NCI-H1092 treated with DMSO at 0.1 percent for 48 hours (cell line): Measurements from ENCODE around the gene TRAPPC12.
"Not testable (repeated sequence)": the region's sequence is repeated elsewhere in the genome, so short reads cannot be mapped to it uniquely, and the experiment has no call there.

Experiments used
- DNase-seq: peaks from one replicate; lab custom pipeline; 2025; lab: John Stamatoyannopoulos, UW

The TRAPPC12 gene

DNA sequence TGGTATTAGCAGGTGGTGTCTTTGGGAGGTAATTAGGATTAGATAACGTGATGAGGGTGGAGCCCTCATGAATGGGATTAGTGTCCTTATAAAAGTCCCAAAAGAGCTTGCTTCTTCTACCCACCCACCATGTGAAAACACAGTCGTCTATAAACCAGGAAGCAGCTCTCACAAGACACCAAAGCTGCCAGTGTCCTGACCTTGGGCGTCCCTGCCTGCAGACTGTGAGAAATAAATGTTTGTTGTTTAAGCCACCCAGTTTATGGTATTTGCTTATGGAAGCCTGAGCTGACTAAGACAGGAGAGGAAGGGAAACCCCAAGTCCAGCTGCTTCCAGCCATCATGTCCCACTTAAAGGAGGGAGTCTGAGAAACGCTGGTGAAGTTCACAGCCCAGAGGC is 126.3 kb downstream of the TRAPPC12 start:
- no peak for DNase-seq

DNA sequence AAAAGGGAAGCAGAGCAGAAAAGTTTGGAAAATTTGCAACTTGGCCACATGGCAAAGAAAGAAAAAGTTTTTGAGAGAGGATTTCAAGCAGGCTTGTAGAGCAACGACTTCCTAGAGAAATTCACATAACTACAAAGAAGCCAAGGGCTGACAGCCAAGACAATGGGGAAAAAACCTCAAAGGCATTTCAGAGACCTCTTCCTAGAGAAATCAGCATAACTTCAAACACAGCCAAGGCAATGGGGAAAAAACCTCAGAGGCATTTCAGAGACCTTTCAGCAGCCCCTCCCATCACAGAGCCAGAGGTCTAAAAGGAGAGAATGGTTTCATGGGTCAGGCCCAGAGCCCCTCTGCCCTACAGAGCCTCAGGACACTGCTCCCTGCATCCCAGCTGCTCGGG is 132.6 kb downstream of the TRAPPC12 start:
- DNase-seq = no peak

DNA sequence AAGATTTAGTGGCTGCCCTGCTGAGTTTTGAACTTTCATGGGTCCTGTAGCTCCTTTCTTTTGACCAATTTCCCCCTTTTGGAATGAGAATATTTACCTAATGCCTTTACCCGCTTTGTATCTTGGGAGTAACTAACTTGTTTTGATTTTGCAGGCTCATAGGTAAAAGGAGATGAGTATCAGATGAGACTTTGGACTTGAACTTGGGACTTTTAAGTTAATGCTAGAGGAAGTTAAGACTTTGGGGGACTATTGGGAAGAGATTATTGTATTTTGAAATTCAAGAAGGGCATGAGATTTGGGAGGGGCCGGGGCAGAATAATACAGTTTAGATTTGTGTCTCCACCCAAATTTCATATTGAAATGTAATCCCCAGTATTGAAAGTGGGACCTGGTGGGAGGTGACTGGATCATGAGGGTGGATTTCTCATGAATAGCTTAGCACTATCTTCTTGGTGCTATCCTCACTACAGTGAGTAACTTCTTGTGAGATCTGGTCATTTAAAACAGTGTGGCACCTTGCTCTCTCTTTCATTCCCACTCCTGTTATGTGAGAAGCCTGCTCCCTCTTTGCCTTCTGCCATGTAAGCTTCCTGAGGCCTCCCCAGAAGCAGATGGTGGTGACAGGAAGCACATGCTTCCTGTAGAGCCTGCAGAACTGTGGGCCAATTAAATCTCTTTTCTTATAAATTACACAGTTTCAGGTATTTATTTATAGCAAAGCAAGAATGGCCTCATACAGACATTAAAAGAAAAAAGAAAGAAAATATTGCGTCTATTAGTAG is 133.7 kb downstream of the TRAPPC12 start:
- no peak for DNase-seq

DNA sequence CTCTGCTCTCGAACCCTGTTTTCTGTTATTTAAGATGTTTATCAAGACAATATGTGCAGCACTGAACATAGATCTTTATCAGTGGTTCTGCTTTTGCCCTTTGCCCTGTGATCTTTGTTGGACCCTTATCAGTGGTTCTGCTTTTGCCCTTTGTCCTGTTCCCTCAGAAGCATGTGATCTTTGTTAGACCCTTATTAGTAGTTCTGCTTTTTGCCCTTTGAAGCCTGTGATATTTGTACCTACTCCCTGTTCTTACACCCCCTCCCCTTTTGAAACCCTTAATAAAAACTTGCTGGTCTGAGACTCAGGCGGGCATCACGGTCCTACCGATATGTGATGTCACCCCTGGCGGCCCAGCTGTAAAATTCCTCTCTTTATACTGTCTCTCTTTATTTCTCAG is 135.9 kb downstream of the TRAPPC12 start:
- not testable (repeated sequence) for DNase-seq

DNA sequence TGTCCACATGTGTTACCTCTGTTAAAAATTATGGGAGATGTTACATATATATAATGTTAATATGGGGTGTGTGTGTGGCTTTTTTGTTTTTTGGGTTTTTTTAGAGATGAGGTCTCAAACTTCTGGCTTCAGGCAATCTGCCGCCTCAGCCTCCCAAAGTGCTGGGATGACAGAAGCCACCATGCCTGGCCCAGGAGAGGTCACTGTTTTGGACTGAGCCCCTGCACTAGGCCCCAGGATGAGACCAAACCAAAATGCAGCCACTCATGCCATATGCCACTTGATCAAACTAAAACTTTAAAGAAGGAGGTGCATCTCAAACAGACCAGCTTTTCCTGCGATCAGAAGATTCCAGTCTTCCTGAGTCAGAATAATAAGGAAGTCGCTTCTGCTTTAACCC is 137.3 kb downstream of the TRAPPC12 start:
- DNase-seq = no peak

DNA sequence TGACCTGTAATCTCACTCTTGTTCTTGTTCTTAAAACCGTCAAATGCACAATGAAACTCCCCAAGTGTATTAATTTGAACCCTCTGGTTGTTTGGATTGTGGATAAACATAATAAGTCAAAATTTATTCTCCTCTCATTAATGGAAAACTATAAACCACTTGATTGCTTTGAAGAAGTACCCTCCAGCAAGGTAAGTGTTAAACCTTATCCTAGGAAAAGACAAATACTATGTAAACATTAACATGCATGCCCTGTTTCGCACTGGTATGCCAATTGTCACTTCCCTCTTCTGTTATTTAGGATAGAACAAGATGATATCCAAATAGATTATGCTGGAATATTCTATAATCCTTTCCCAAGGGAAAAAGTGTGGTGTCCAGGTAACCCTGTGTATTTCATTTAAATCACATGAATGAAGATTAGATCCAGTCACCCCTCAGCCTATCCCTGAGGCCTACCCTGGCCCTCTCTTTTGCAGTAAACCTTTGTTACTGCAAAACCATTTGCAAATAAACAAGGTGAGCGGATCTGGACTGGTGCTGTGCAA is 138.5 kb downstream of the TRAPPC12 start:
- no peak for DNase-seq

DNA sequence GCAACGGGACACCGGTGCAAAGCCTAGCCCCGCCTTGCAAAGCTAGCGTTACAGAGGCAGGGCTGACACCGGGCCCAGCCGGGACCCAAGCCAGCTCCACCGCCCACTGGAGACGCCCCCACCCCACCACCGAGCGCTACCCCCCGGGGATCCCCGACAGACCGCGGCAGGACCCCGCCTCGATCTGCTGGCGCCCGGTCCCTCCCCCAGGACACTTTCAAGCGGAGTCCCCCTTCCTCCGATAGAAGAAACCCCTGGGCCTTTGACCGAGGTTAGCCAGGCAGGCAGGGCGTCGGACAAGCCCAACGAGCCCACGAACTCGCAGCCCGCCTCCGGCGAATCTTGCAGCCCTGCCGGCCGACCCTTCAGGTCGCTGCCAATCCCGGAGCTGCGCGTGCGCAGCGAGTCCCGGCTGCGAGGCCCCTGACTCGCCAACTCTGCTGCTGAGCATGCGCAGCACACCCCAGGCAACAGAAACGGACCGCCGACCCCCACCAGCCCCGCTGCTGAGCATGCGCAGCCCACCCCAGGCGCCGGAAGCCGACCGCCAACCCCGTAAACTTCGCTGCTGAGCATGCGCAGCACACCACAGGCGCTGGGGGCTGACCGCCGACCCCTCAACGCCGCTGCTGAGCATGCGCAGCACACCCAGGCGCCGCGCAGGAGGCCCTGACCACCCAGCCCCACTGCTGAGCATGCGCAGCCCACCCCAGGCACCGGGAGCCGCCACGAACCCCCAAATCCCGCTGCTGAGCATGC is 139.2 kb downstream of the TRAPPC12 start:
- DNase-seq = peak; percentile 94

DNA sequence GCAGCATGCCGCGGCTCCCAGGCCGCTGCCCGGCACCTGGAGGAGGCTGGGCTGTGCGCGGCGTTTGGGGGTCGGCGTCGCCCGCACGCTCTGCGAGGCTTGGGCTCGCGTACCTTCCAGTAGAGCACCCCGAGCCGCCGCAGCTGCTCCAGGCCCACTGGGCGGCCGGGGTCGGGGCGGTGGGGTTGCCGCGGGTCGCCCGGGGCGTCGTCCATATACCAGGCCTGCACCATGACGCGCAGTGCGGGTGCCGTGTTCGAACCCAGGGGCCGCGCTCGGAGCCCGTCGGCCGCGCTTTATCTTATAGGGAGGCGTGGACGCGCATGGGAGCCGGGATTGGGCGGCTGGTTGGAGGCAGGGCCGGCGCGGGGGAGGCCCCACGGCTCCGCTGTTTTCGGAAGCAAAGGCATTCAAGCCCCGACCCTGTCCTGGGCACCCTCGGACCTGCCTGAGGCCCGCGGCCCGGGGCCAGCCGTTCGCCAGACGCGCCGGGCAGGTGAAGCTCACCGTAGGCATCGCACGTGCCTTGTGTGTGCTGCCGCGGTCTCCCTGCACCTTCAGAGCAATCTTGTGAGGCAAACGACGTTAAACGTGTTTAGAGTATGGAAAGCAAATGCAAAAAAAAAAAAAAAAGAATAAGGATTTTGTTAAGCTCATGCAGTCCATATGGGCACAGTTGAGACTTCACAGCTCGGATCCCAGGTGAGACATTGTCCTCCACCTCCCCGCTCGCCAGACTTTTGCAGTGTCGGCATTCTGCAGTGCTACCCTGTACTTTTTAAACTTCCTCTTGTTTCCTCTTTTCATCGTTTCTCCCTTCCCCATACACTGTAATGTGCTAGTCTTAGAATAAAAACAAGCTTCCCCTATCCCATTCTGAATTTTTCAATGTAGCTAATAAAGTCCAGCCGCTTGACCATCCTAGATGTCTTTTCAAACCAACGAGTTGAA is 140.0 kb downstream of the TRAPPC12 start, which contains the start of gene ADI1:
Gene ADI1 (minus strand): TSS at position 277 of the 951 bp plus-strand sequence. CDS start 44 bp downstream, at position 233.
- DNase-seq = peak; percentile 51

DNA sequence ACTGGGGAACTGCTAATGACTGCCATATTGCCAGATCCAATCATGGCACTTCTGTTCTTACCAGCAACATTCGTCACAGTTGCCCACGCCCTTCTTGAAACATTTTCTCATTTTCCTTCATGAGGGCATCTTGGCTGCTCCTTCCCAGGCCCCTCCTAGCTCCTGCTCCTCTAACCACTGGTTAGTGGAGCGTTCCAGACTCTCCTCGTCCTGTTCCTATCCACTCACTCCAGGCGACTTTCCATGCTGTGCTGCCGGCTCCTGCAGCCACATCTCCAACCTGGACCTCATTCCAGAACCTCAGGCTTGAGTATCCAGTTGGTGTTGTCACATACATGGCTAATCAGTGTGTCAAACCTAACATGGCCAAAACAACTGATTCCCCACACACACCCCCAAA is 141.1 kb downstream of the TRAPPC12 start:
- no peak for DNase-seq

DNA sequence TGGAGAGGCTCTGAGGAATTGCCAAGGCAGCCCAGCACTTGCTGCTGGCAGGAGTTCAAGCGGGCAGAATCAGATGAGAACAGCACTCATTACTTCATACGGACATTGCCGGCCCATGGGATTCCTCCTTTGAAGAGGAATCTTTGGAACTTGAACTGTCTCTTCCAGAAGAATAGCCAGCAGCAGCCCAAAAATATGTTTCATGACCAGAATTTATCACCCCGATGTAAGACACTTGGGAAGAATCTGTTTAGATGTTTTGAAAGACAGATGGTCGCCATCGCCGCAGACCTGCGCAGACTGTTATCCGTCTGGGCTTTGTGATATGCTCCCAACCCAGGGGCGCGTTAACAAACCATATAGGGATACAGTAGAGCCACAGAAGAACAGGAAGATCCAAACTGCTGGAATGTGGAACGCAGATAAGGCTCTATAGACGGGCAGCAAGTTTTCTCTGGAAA is 143.5 kb downstream of the TRAPPC12 start:
- DNase-seq = no peak

DNA sequence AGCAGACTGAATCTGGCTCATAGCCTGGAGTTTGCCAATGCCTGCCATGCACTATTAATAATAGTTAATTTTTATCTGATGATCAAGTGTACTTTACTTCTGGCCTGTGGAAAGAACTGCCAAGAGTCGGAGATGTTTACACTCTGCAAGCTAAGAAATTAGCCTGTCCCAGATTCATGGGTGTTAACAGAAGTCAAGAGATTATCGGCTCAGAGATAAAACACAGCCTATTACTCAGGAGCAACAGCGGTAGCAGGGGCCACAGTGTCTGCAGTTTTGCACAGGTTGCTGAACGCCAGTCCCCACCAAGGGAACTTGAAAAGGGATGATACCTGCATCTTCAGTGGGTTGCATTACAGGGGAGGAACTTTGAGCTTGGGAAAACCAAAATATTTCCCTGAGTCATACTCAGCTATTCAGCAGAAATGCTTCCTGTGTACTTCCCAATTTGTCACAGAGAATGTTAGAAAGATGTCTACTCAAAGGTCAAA is 144.1 kb downstream of the TRAPPC12 start:
- DNase-seq = no peak

DNA sequence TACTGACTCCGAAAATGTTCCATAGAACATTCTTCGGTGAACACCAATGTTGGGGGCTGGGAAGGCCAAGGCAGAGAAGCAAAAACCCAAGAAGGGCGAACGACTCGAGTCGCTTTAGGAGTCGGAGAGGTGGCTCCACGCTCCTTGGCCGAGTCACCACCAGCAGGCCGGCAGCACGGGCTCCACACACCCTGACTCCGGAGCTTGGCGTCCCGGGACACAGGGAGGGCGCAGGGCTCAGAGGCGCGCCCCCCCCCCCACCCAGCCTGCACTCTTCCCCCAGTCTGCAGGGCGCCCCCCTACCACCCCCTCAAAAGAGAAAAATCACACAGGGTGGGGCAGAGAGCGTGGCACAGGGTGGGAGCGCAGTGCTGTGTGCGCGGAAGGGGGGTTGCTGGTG is 147.4 kb downstream of the TRAPPC12 start:
- DNase-seq = no peak

DNA sequence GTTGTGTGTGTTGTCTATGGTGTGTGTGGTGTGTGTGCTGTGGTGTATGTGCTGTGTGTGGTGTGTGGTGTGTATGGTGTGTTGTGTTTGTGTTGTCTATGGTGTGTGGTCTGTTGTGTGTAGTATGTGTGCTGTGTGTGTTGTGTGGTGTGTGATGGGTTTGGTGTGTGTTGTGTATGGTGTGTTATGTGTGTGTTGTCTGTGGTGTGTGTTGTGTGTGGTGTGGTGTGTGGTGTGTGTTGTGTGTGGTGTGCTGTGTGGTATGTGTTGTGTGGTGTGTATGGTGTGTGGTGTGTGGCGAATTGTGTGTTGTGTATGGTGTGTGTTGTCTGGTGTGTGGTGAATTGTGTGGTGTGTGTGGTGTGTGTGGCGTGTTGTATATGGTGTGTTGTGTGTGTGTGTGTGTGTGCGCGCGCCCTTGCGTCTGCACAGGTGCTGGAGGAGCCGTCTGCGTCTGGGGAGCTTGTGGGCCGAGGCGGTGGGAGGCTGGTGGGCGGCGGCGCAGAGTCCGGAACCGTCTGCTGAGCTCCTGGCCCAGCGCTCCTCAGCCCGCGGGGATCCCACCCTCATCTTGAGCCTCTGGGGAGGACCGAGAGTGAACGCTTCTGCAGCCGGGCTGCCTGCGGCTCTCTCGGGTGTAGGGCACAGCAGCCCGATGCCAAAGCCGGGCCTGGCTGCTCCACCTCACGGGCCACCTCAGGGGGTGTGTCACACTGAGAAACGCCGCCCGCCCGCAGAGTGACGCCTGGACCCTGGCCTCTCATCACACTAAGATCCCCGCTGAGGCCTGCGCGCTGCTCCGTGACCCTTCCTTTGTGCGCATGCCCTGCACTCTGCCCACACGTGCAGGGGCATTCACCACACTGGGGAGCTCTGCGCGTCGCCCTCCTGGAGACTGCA is 148.6 kb downstream of the TRAPPC12 start:
- DNase-seq = no peak
